Activated CD4-positive, alpha-beta T cell treated with anti-CD3 and anti-CD28 coated beads, Interleukin-2, amount 50 U/mL, for 1 hour (primary cell): ENCODE measurements around the gene NUDT4.
"Not testable (repeated sequence)": the region's sequence is repeated elsewhere in the genome, so short reads cannot be mapped to it uniquely, and the experiment has no call there.

Experiments
- DNase-seq: peaks from one replicate; pipeline ENCODE4 v3.0.0-alpha.2; 2020

The NUDT4 gene

DNA sequence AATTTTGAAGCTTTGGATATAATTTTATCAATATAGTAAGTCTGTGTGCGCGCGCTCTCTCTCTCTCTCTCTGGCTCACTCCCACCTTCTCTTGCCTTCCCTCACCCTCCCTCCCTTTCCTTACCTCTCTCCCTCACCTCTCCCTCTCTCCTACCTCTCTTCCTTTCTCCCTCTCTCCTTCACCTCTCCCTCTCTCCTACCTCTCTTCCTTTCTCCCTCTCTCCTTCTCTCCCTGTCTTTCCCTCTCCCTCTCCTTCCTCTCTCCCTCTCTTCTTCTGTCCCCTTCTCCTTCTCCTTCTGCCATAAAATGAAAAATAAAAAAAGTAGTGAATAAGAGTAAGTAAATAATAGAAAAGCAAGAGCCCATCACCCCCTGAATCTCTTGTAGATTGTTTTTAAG, 9.0 kb upstream of the NUDT4 start:
- DNase-seq = no peak

DNA sequence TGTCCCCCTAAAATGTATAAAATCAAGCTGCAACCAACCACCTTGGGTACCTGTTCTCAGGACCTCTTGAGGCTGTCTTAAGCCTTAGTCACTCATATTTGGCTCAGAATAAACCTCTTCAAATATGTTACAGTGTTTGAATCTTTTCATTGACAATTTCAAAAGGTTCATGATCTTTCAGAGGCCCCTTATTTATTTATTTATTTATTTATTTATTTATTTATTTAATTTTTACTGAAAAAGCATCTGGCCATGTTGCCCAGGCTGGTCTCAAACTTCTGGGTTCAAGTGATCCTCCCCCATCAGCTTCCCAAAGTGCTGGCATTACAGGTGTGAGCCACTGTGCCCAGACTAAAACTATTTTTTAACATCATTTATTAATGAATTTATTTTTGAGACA, 8.2 kb upstream of the NUDT4 start:
- DNase-seq = no peak

DNA sequence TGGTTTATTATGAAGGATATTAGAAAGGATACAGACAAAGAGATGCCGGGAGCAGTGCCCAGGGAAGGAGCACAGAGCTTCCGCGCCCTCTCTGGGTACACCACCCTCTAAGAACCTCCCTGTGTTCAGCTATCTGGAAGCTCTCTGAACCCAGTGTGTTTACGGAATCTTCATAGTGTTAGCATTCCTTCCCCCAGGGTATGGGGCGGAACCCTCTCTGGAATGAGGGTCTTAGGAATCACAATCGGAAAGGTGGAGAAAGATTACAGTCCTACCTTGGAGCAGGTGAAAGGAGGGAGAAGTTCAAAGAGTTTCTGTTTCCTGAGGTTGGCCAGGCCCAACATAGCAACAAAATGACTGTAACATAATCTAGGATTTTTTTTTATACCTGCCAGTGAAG, 6.8 kb upstream of the NUDT4 start:
- no peak for DNase-seq

DNA sequence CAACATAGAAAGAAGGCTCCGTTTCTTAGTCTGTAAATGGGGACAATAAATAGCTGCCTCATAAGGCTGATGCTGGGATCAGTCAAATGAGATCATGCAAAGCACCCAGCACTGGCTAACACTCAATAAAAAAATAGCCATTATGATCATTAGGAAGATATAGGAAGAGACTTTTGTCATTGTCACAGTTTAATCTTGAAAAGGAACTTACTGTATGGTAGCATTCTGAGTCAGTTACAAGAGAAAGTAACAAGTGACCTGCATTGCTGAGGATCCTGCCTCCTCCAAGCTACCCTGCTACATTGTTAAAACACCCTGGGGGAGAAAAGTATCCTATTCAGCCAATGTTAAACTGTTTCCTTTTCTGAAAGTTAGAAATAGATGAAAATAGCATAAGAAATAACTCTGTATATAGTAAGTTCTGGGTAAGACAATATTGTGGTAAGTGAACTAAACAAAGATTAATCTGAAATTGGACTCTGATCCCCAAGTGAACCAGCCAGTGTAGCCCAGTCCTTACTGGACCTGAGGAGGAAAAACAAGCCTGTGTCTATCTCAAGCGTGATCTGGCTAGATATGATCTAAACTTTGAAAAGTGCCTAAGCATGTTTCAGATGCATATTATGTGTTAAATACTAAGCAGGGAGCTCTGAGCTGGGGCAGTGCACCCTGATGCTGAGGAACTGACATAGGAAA, 3.6 kb upstream of the NUDT4 start:
- DNase-seq = no peak

DNA sequence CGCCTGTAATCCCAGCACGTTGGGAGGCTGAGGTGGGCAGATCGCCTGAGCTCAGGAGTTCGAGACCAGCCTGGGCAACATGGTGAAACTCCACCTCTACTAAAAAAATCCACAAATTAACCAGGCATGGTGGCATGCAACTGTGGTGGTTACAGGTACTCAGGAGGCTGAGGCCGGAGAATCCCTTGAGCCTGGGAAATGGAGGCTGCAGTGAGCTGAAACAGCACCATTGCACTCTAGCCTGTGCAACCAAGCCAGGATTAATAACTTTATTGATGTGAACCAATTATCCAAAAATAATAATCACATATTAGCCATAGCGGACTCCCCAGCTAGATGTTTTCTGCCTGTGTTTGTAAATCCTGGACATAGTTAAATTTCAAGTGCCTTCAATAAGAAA, 1.8 kb upstream of the NUDT4 start:
- no peak for DNase-seq

DNA sequence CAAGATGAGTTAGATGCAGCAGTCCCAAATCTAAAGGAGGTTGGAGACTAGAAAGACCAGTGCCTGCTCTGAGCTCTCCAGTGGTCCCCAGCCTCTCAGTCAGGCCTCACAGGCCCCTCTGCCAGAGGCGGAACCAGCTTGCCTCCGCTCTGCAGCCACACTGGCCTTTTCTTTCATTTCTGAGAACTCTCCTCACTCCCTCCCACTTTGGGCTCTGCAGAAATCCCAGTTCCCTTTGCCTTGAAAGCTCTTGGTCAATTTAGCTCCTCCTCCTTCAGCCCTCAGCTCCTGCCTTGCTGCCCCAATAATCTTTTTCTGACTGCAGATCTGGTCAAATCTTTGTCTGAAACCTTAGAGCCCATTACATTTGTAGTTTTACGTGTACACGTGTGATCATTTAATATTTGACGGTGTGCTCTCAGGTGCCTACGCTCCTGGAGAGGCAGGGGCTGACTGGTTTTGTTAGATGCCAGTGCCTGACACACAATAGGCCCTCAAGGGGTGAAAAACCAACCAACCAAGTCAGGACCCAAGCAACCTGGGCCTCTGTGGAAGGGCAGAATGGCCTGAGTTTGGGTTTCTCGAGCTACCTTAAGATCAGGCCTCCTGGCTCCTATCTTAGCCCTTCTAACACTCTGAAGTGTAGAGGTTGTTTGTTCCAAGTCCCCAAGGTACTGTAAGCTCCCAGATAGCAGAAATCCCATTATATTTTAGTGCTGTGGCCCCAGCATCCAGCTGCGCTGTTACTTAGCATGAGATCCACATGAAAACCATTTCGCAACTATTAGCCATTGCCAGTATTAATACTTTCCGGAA, 1.1 kb upstream of the NUDT4 start:
- no peak for DNase-seq

DNA sequence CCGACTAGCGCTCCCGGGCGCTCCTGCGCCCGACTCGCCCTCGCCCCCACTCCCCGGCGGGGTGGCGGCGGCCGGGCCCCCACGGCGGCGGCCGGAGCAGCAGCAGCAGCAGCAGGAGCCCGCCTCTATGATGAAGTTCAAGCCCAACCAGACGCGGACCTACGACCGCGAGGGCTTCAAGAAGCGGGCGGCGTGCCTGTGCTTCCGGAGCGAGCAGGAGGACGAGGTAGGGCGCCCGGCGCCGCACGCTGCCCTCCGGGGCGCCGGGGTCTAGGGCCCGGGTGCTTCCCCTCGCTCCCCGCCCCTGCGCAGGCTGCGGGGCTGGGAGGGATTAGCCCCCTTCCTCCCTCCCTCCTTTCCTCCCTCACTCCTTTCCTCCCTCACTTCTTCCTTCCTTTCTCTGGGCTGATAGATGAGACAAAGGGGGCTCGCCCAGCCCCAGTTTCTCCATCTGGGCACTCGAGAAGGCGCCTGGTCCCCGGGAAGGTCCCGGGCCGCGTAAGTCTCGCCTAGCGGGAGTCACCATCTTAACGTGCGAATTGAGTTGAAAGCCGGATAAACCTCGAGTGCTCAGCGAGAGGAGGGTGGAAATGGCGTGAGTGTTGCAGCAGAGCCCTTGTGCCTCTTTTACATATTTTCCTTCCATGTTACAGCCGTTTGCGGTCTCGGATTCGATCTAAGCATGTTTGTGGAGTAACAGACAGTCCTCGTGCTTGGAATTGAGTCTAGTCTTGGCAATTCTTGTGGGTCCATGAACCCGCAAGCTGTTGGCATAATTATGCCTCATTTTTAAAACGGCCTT, 672 bp downstream of the NUDT4 start:
- peak; percentile 53 for DNase-seq

DNA sequence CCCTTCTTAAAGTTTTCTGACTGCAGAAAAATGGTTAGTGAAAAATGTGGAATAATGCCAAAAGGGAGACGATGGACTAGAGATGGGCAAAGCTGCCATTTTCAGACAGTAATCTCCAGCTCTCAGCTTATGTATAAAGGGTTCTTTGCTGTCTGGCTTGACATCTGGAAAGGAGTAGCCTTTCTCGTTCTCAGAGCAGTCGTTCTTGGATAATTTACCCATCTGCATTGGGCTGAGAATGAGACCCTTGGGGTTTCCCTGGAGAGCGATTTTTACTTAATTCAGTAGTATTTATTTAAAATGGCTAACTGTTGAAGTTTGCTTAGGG, 1.2 kb downstream of the NUDT4 start:
- no peak for DNase-seq

DNA sequence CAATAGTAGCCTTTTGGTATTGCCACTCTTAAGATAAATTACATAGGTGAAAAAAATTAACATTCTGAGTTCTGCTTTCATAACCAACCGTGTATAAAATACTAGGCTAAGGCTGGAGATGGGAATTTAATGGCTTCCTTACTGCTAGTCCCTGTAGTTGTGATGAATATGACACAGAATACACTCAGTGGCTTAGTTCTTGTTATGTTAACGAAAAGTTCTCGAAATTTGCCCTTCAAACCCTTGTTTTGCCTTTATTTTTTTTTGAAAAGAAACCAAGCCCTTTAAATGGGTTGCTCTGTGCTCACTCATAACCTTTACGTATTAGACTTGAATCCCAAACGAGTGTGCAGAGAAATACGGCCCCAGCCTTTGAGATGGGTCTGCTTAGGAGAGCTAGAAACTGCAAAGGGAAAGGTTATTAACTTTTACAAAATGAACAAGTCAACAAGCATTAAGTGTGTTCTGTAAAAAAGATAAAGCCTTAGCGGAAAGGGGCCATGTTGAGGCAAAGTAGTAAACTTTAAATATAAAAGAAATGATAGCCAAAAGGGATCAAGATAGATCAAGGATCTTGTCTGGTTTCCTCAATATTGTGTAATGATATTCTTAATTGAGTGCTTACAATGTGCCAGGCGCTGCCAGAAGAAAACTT, 1.7 kb downstream of the NUDT4 start:
- DNase-seq = no peak

DNA sequence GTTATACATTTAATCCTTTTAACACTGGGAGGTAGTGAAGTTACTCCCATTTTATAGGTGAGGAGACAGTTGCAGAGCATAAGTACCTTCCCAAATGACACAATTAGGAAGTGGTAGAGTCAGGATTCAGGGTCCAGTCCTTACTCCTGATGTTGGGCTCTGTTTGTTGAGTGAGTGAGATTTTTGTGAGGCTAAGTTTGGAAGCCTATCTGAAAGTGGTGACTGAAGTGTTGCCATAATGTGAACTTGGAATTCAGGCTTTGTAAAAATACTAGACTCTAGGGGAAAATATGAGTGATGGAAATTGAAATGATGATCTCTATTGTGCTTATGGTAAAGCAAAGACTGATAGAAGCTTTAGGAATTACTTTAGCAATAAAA, 2.2 kb downstream of the NUDT4 start:
- DNase-seq = no peak

DNA sequence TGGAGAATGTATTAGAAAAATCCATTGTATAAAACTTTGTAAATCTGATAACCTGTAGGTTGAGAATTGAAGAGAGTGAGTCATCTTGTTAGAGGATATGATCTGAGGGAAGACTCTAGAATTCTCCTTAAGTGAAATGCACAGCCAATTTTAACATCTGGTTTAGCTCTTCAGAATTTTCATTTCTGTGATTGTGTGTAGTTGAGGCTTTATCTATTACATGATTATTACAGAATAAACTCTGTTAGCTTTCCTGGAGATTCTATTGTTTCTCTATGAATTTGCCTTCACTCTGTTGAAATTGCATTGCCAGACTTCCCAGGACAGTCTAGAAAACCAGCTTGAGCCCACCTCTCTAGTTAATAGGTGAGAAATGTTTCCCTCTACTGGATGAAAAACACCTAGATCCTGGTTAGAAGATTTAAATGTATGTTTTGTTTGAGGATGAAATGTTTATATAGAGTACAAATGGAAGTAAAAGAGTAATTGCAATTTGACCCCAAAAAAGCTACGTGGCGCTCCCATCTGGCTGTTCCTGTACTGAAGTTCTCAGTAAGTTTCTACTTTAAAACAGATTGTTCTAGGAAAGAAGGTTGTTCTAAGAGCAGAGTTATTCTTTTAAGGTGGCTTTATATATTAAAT, 2.9 kb downstream of the NUDT4 start:
- no peak for DNase-seq

DNA sequence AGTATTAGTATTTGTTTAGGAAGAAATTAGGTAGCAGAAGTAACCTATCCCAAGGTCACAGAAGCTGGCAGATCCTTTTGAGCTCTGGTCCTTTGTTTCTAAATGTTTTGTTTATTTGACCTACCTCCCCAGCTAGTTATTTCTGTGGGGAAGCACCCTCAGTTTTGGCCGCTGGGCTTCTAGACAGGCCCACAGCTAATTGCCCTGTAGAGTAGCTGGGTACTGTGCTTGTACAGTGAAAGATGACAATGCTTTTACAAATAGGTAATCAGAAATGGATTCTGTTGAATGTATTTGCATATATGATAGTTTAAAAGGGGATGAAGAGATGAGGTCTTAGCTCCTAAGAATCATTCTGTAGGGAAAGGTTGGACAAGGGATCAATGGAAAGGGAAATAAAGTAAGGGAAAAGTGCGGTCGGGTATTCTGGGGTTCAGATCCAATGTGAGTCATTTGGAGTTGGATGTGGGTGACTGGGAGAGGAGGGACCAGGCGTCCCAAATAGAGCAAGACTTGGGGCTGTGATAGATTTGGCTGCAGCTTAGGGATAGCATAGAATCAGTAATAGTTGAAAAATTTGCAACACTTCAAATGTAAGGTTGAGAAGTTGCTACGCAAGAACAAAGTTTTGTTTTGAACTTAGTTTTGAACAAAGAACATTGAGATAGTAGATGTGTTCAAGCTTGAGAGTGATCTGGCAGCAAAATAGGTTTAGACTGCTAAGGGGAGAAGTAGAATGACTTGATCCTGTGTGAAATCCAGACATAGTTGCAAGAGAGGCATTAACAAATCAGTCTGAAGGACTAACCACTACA, 3.6 kb downstream of the NUDT4 start:
- DNase-seq = no peak

DNA sequence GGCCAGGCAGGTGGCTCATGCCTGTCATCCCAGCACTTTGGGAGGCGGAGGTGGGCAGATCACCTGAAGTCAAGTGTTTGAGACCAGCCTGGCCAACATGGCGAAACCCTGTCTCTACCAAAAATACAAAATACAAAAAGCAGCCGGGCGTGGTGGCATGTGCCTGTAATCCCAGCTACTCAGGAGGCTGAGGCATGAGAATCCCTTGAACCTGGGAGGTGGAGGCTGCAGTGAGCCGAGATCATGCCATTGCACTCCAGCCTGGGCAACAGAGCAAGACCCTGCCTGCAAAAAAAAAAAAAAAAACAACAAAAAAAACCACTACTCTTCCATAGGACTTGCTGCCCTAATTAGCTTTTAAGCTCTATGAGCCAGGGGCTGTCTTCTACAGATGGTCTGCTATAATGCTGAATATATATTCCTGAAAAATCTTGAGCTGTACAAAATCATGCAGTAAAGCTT, 4.3 kb downstream of the NUDT4 start:
- not testable (repeated sequence) for DNase-seq

DNA sequence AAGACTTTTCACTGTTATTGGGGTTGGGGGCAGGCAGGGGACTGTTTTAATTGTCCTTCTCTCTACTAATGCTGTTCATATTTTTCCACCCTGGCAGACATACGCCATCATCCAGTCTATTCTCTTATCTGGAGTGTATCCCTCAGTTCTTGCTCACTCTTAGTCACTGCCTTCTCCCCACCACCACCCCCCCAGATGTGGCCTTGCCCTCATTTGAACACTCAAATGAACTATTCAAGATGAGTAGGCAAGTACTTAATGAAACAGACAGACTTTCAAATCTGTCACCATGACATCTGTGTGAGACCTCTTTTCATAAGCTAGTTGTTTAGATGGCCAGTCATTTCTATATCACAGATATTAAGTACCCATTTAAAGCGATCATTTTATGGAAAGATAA, 10.1 kb downstream of the NUDT4 start:
- DNase-seq = no peak

DNA sequence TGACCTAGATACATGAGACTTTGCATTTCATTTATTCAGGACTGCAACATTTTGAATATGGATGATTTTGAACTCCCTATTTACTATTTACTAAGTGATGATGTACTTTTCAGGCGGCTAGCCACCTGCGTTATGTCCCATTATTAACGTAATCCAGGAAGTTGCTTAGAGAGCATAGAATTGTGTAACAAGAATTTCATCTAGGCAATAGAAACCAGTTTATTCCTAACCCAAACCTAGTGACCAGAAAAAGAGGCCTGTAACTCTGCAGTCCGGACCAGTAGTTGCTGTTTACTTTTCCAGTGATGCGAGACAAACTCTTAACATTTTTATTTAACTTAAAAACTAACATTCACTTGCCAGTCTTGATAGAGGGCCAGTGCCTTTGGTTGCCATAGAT, 12.3 kb downstream of the NUDT4 start:
- no peak for DNase-seq

DNA sequence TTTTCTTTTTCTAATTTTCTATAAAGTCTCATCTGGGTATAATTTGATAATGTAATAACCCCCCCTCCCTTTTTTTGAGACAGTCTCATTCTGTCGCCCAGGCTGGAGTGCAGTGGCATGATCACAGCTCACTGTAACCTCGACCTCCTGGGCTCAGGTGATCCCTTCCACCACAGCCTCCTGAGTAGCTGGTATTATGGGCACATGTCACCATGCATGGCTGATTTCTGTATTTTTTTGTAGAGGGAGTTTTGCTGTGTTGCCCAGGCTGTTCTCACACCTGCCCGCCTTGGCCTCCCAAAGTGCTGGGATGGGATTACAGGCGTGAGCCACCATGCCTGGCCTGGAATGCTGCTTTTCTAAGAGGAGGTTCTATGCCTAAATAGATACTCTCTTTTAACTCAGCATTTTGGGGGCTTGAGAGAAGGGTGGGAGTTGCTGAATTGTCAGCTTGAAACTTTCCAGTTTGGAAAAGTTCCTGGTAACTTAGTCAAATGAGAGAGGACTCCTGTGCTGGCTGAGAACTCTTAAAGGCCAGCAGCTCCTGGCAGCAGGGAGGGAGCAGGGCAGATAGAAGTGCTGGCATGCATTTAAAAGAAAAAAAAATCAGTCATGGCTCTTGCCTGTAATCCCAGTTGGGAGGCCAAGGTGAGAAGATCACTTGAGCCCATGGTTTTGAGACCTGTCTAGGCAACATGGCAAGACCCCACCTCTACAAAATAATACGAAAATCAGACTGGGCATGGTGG, 13.0 kb downstream of the NUDT4 start:
- no peak for DNase-seq

DNA sequence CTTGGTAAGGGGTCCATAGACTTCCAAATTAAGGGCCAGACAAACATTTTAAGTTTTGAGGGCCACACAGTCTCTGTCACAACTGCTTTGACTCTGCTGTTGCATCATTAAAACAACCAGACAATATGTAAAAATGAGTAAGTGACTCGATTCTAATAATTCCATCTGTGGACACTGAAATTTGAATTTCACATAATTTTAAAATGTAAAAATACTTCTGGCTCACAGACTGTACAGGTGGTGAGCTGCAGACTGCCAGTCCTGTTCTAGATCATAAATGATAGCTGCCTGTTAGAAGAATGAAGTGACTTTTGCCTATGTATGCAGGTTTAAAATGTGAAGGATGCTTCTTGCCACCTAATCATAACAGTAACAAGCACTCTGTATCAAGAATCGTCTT, 15.7 kb downstream of the NUDT4 start:
- DNase-seq = no peak

DNA sequence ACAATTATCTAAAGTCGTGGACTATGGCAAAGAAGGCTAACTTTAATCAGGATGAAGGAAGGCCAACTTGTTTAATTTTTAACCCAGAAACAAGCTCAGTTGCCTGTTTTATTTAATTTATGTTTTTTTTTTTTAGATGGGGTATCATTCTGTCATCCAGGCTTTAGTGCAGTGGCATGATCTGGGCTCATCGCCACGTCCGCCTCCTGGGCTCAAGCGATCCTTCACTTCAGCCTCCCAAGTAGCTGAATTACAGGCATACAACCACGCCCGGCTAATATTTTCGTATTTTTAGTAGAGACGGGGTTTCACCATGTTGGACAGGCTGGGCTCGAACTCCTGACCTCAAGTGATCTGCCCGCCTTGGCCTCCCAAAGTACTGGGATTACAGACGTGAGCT, 19.7 kb downstream of the NUDT4 start:
- DNase-seq = no peak

DNA sequence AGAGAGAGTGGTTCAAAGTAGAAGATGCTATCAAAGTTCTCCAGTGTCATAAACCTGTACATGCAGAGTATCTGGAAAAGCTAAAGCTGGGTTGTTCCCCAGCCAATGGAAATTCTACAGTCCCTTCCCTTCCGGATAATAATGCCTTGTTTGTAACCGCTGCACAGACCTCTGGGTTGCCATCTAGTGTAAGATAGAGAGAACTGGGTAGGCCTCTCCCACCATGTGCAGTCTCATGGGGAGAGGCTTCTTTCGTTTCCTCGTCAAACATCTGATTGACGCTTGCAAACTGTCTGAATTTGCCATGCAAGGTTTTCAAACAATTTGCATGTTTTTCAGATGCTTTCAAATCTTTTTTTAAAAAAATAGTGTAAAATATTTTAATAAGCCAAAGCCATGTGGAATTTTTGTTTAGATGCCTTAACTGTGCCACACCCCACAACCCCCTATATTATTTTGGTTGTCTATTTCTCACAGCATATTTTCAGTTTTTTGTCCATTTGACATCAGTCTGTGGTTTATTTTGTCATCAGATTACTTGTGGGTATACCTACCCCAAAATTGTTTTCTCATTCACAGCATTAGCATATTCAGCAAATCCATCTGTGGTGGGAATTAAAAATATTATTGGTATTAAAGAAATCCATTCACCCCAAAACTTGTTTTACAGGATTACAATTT, 21.6 kb downstream of the NUDT4 start:
- DNase-seq = not testable (repeated sequence)
